Smooth muscle cell (in vitro differentiated cells): ENCODE data around the gene FRMD1. TPM values are rescaled to one million over a fixed set of nuclear protein-coding genes. Genes with fewer than 3 reads are reported as not detected.

Experiments
- DNase-seq: peaks from one replicate; lab custom pipeline; 2025; ENCODE audit not compliant: unreplicated experiment; lab: John Stamatoyannopoulos, UW
- H2AFZ ChIP-seq: fragments of 200-600 bp; sonication (generic); 2 replicates; pipeline ENCODE4 v1.6.0; 2016; ENCODE audit warnings: antibody characterized with exemption, low read depth, mild to moderate bottlenecking
- H3F3A ChIP-seq: fragments of 200-600 bp; sonication (generic); 2 replicates; pipeline ENCODE4 v1.6.0; 2017; ENCODE audit warnings: antibody characterized with exemption, low read depth
- H3K27ac ChIP-seq: fragments of 200-600 bp; sonication (generic); 2 replicates; pipeline ENCODE4 v1.5.1; 2016; ENCODE audit warnings: low read depth, mild to moderate bottlenecking
- H3K27me3 ChIP-seq: fragments of 200-600 bp; sonication (generic); 2 replicates; pipeline ENCODE4 v1.6.1; 2016; ENCODE audit warnings: low read depth, mild to moderate bottlenecking
- H3K36me3 ChIP-seq: fragments of 200-600 bp; sonication (generic); 2 replicates; pipeline ENCODE4 v1.5.1; 2016; ENCODE audit warnings: low read depth
- H3K4me1 ChIP-seq: fragments of 200-600 bp; sonication (generic); 2 replicates; pipeline ENCODE4 v1.5.1; 2016; ENCODE audit warnings: low read depth
- H3K4me2 ChIP-seq: fragments of 200-600 bp; sonication (generic); 2 replicates; pipeline ENCODE4 v1.6.0; 2016; ENCODE audit warnings: mild to moderate bottlenecking
- H3K4me3 ChIP-seq: fragments of 200-600 bp; sonication (generic); 2 replicates; pipeline ENCODE4 v1.5.1; 2016; ENCODE audit warnings: mild to moderate bottlenecking
- H3K79me2 ChIP-seq: fragments of 200-600 bp; sonication (generic); 2 replicates; pipeline ENCODE4 v1.6.0; 2016; ENCODE audit warnings: low read depth, mild to moderate bottlenecking
- H3K9ac ChIP-seq: fragments of 200-600 bp; sonication (generic); 2 replicates; pipeline ENCODE4 v1.6.0; 2016; ENCODE audit warnings: low read depth
- H3K9me3 ChIP-seq: fragments of 200-600 bp; sonication (generic); replicated peaks from 2 replicates; pipeline ENCODE4 v1.5.1; 2016; ENCODE audit warnings: low read depth
- H4K20me1 ChIP-seq: fragments of 200-600 bp; sonication (generic); 2 replicates; pipeline ENCODE4 v1.6.0; 2016; ENCODE audit warnings: low read depth
- WGBS: methylation state at CpG from one replicate; pipeline ENCODE4 v1.1.7; 2016; ENCODE audit warnings: low lambda C conversion rate; 5-methylcytosine and 5-hydroxymethylcytosine counted together
- polyA plus RNA-seq: library from polyadenylated mRNA; unstranded; fragments of >200 nt; fragmentation: Nextera tagmentation; extraction: Ambion mirVana; gene quantifications from 2 replicates; pipeline ENCODE4 v1.2.1, GENCODE V29; 2016
- total RNA-seq: library from RNA; depleted of rRNA; stranded (reverse); fragments of >200 nt; gene quantifications from 2 replicates; pipeline ENCODE4 v1.2.3, GENCODE V29; 2014
- TF ChIP-seq, protein P1 (sequence below): fragments of 200-600 bp; sonication (generic); IDR thresholded peaks from 2 replicates; pipeline ENCODE4 v1.5.1; 2017; ENCODE audit warnings: borderline replicate concordance, mild to moderate bottlenecking, antibody characterized with exemption; ENCODE audit not compliant: insufficient read depth, poor library complexity, severe bottlenecking

FRMD1 gene
- total and polyA plus RNA-seq, 2 experiments from 2014 or later = not detected

GRCh38 chr6:168026925-168027324 is 52.1 kb downstream of the FRMD1 start:
- DNase-seq = no peak
- H3K4me1 ChIP-seq = peaks cover 13% of the 10 kb centered on the region
- no peak overlapping the region for H3K27ac ChIP-seq
- H3K4me3 ChIP-seq = no peak overlapping the region
- no peaks in the 10 kb centered on the region for H3K9me3 ChIP-seq
- no peaks in the 10 kb centered on the region for H3K27me3 ChIP-seq
- H3K4me2 ChIP-seq = no peak overlapping the region
- H3F3A ChIP-seq = peaks cover 15% of the 10 kb centered on the region
- H4K20me1 ChIP-seq = no peaks in the 10 kb centered on the region
- H3K9ac ChIP-seq = no peak overlapping the region
- no peaks in the 10 kb centered on the region for H3K79me2 ChIP-seq
- no peaks in the 10 kb centered on the region for H3K36me3 ChIP-seq
- TF ChIP-seq, protein P1, sequence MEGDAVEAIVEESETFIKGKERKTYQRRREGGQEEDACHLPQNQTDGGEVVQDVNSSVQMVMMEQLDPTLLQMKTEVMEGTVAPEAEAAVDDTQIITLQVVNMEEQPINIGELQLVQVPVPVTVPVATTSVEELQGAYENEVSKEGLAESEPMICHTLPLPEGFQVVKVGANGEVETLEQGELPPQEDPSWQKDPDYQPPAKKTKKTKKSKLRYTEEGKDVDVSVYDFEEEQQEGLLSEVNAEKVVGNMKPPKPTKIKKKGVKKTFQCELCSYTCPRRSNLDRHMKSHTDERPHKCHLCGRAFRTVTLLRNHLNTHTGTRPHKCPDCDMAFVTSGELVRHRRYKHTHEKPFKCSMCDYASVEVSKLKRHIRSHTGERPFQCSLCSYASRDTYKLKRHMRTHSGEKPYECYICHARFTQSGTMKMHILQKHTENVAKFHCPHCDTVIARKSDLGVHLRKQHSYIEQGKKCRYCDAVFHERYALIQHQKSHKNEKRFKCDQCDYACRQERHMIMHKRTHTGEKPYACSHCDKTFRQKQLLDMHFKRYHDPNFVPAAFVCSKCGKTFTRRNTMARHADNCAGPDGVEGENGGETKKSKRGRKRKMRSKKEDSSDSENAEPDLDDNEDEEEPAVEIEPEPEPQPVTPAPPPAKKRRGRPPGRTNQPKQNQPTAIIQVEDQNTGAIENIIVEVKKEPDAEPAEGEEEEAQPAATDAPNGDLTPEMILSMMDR = no peak
- no peak overlapping the region for H2AFZ ChIP-seq
- WGBS = 94% methylated on average over 9 of the region's 9 CpGs

- Histone ChIP-seq H3K36me3 (no peaks in the 10 kb centered on the region), H4K20me1 (no peaks in the 10 kb centered on the region), H3K4me1 (peaks cover 6% of the 10 kb centered on the region), H3K9ac (no peak overlapping the region), H3K9me3 (no peaks in the 10 kb centered on the region), H3F3A (peaks cover 6% of the 10 kb centered on the region), H3K79me2 (no peaks in the 10 kb centered on the region), H3K27me3 (no peaks in the 10 kb centered on the region), H2AFZ (no peak overlapping the region), H3K4me2 (no peak overlapping the region), H3K4me3 (no peak overlapping the region), H3K27ac (no peak overlapping the region)
- TF ChIP-seq, protein P1 = no peak
- WGBS = 86% methylated on average over 20 of the region's 20 CpGs
- no peak for DNase-seq
Observed at GRCh38 chr6:168025831-168026710, 52.9 kb downstream of the FRMD1 start.

DNA sequence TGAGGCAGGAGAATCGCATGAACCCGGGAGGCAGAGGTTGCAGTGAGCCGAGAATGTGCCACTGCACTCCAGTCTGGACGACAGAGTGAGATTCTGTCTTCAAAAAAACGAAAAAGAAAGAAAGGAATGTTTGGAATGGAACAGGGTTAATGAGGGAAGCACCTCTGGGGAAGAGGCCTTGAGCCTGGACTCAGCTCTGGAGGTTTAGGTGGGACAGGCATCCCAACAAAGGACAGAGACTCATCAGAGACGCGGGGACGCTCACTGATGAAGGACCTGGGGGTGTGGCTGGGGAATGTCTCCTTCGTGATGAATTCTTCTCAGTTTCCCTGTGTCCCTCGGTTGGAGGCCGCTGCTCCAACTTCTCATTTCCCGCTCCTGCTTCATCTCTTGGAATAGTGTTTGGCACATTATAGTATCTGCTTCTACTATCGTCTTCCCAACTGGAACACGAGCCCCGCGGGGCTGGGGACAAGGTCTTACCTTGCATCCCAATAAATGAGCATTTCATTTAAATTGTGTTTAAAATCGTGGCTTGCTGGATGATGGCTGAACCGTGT is 54.0 kb downstream of the FRMD1 start:
- no peak for DNase-seq
- 92% methylated on average over 18 of the region's 18 CpGs for WGBS

More for the DNA sequence above, 54.0 kb downstream of the FRMD1 start:
- no peak overlapping the region for H3K4me3 ChIP-seq
- no peak overlapping the region for H2AFZ ChIP-seq
- no peaks in the 10 kb centered on the region for H3K36me3 ChIP-seq
- TF ChIP-seq, protein P1 = no peak
- no peaks in the 10 kb centered on the region for H3F3A ChIP-seq
- H3K27ac ChIP-seq = no peak overlapping the region
- no peaks in the 10 kb centered on the region for H3K4me1 ChIP-seq
- H3K27me3 ChIP-seq = no peaks in the 10 kb centered on the region
- no peak overlapping the region for H3K4me2 ChIP-seq
- H3K9me3 ChIP-seq = no peaks in the 10 kb centered on the region
- no peak overlapping the region for H3K9ac ChIP-seq
- H4K20me1 ChIP-seq = no peaks in the 10 kb centered on the region
- no peaks in the 10 kb centered on the region for H3K79me2 ChIP-seq
